Stimulated activated naive CD8-positive, alpha-beta T cell treated with anti-CD3 and anti-CD28 coated beads, Interleukin-15, Interleukin-2, amounts not matched to agents 100 ng/mL and 50 ng/mL, for 24 hours (primary cell): ENCODE measurements around the gene NXPH3.
"Not testable (repeated sequence)": the region's sequence is repeated elsewhere in the genome, so short reads cannot be mapped to it uniquely, and the experiment has no call there.

Experiments used
- H3K27ac Mint-ChIP-seq: one replicate; pipeline ENCODE4 v1.8.0; 2021; ENCODE audit warnings: mild to moderate bottlenecking, mixed read lengths
- H3K27me3 Mint-ChIP-seq: one replicate; pipeline ENCODE4 v1.8.0; 2021; ENCODE audit warnings: mixed read lengths
- H3K36me3 Mint-ChIP-seq: one replicate; pipeline ENCODE4 v1.8.0; 2021; ENCODE audit warnings: low read depth, mixed read lengths
- H3K4me1 Mint-ChIP-seq: one replicate; pipeline ENCODE4 v1.8.0; 2021; ENCODE audit warnings: low read depth, mixed read lengths
- H3K4me3 Mint-ChIP-seq: one replicate; pipeline ENCODE4 v1.8.0; 2021; ENCODE audit warnings: mild to moderate bottlenecking, mixed read lengths
- H3K9me3 Mint-ChIP-seq: one replicate; pipeline ENCODE4 v1.8.0; 2021; ENCODE audit warnings: mixed read lengths

The NXPH3 gene

DNA sequence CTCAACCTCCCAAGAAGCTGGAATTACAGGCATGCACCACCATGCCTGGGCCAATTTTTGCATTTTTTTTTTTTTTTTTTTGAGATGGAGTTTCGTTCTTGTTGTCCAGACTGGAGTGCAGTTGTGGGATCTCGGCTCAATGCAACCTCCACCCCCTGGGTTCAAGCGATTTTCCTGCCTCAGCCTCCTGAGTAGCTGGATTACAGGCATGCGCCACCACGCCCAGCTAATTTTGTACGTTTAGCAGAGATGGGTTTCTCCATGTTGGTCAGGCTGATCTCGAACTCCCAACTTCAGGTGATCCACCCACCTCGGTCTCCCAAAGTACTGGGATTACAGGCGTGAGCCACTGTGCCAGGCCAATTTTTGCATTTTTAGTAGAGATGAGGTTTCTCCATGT is 24.9 kb upstream of the NXPH3 start:
- not testable (repeated sequence) for H3K27me3 Mint-ChIP-seq, H3K36me3 Mint-ChIP-seq, H3K4me3 Mint-ChIP-seq, H3K9me3 Mint-ChIP-seq, H3K4me1 Mint-ChIP-seq, H3K27ac Mint-ChIP-seq

DNA sequence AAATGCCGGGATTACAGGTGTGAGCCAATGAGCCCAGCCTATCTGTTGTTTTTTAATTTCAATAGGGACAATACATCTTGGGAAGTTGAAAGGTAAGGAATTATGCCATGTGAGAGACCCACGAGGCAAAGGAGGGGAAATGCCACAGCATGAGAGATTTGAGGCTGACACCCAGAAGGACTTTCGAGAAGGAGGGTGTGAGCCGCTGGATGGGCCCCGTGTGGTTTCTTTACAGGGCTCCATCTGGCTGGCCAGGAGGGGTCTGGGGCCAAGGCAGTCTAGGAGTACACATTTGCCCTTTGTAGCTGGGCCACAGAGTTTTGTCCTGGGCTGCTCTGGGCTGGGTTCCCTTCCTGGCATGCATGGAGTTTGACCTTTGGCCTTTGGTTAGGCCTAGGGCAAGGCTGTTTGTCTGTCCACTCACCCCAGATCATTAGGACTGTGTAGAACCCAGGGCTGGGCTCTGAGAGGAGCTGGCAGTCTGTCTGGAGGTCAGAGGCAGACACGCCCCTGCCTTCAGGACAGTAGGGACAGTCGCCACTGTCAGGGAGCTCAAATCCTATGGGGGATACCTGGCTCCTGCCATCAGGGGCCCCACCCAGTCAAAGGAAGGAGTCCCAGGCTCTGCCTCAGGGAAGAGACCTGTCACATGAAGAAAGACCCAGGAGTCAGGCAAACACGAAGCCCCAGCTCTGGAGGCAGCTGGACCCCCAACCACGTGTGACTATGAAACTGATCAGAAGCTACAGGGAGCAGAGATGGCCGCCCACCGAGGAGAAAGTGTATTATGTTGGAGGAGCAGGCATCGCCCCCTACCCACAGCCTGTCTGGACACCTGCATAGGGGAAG is 24.2 kb upstream of the NXPH3 start:
- H3K36me3 Mint-ChIP-seq = no peaks in the 10 kb centered on the region
- peaks cover 3% of the 10 kb centered on the region for H3K4me1 Mint-ChIP-seq
- H3K9me3 Mint-ChIP-seq = no peaks in the 10 kb centered on the region
- no peaks in the 10 kb centered on the region for H3K27me3 Mint-ChIP-seq
- H3K27ac Mint-ChIP-seq = no peak overlapping the region
- no peak overlapping the region for H3K4me3 Mint-ChIP-seq

- Mint-ChIP-seq H3K9me3 (no peaks in the 10 kb centered on the region), H3K4me3 (no peak overlapping the region), H3K27ac (no peak overlapping the region), H3K4me1 (peaks cover 5% of the 10 kb centered on the region), H3K27me3 (peaks cover under 1% of the 10 kb centered on the region), H3K36me3 (no peaks in the 10 kb centered on the region)
Measured at GRCh38 chr17:49552070-49552751, 23.5 kb upstream of the NXPH3 start.

- H3K27ac Mint-ChIP-seq = peak overlapping the region; percentile 9
- H3K27me3 Mint-ChIP-seq = peaks cover 6% of the 10 kb centered on the region
- no peaks in the 10 kb centered on the region for H3K9me3 Mint-ChIP-seq
- H3K4me1 Mint-ChIP-seq = peaks cover 9% of the 10 kb centered on the region
- H3K4me3 Mint-ChIP-seq = no peak overlapping the region
- no peaks in the 10 kb centered on the region for H3K36me3 Mint-ChIP-seq
Measured at GRCh38 chr17:49553676-49554335, 21.9 kb upstream of the NXPH3 start.

DNA sequence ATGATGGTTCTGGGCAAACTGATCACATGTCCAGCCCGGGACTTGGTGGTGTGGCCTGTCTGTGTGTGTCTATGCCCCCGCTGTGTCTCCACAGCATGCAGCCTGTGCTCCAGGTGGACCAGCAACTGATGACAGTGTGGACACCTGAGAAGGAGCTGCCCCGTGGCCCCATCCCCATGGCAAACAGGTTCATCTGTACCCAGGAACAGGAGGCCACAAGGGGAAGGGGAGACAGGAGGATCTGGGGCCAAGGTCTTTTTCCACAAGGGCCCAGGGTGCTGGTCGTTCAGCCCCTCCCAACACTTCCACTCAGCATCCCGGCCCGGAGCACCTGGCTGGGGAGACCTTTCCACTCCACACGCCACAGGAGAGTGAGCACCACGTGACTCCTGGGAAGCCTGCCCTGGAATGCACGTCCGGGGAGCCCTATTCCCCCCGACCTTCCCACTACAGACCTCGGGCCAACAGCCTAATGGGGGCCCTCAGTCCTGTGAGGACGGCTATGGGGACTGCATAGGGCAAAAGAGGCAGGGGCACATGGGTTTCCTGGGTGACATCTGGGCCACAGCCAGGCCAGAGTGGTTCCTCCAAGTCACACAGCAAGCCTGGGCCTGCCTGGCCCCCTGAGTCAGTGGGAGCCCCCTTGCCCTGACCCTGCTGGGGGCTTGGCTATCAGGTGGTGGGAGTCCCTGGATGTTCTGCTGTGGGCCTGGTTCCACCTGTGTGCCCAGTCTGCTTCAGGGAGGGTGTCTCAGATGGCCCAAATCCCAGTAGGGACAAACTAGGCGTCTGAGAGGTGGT is 20.8 kb upstream of the NXPH3 start:
- Mint-ChIP-seq H3K9me3 (no peaks in the 10 kb centered on the region), H3K4me3 (no peak overlapping the region), H3K36me3 (no peaks in the 10 kb centered on the region), H3K4me1 (peaks cover 9% of the 10 kb centered on the region), H3K27me3 (peaks cover 10% of the 10 kb centered on the region), H3K27ac (no peak overlapping the region)

GRCh38 chr17:49555495-49556222 is 20.0 kb upstream of the NXPH3 start:
- Mint-ChIP-seq H3K27me3 (peaks cover 10% of the 10 kb centered on the region), H3K36me3 (no peaks in the 10 kb centered on the region), H3K9me3 (no peaks in the 10 kb centered on the region), H3K4me3 (no peak overlapping the region), H3K27ac (no peak overlapping the region), H3K4me1 (peaks cover 9% of the 10 kb centered on the region)

- peaks cover 9% of the 10 kb centered on the region for H3K4me1 Mint-ChIP-seq
- H3K27ac Mint-ChIP-seq = no peak overlapping the region
- H3K4me3 Mint-ChIP-seq = no peak overlapping the region
- H3K27me3 Mint-ChIP-seq = peaks cover 10% of the 10 kb centered on the region
- no peaks in the 10 kb centered on the region for H3K9me3 Mint-ChIP-seq
- H3K36me3 Mint-ChIP-seq = no peaks in the 10 kb centered on the region
Measured at GRCh38 chr17:49556223-49556943, 19.3 kb upstream of the NXPH3 start.

DNA sequence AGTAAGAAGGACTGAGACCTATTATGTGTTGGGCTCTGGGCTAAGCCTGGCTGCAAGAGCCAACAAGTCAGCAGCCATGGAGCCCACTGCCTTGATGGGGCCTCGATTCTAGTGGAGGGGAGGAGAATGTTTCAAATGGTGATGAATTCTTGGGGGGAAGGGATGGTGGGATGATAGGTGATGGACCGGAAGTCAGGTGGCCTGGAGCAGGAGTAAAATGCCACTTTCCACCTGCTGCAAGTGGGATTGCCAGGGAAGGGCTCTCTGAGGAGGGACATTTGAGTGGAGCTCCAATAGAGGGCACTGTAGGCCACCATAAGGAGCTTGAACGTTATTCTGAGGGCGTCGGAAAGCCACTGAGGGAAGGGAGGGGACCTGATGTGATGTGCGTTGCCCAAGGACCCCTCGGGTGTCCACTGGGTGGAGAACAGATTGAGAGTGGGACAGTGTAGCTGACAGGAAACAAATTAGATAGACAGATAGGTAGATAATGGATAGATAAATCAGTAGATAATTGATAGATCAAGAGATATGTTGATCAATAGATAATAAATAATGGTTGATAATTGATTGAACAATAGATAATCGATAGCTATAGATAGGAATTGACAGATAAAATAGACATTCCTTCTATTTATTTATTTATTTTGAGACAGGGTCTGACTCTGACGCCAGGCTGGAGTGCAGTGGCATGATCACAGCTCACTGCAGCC is 18.2 kb upstream of the NXPH3 start:
- H3K27me3 Mint-ChIP-seq = peaks cover 10% of the 10 kb centered on the region
- H3K36me3 Mint-ChIP-seq = no peaks in the 10 kb centered on the region
- no peak overlapping the region for H3K4me3 Mint-ChIP-seq
- peaks cover 9% of the 10 kb centered on the region for H3K4me1 Mint-ChIP-seq
- no peak overlapping the region for H3K27ac Mint-ChIP-seq
- H3K9me3 Mint-ChIP-seq = no peaks in the 10 kb centered on the region

- H3K27ac Mint-ChIP-seq = no peak overlapping the region
- H3K27me3 Mint-ChIP-seq = peaks cover 11% of the 10 kb centered on the region
- peaks cover 19% of the 10 kb centered on the region for H3K4me1 Mint-ChIP-seq
- no peaks in the 10 kb centered on the region for H3K9me3 Mint-ChIP-seq
- H3K4me3 Mint-ChIP-seq = no peak overlapping the region
- no peaks in the 10 kb centered on the region for H3K36me3 Mint-ChIP-seq
Measured at GRCh38 chr17:49564638-49565037, 11.0 kb upstream of the NXPH3 start.

- H3K27me3 Mint-ChIP-seq = peaks cover 15% of the 10 kb centered on the region
- H3K36me3 Mint-ChIP-seq = no peaks in the 10 kb centered on the region
- peaks cover 22% of the 10 kb centered on the region for H3K4me1 Mint-ChIP-seq
- H3K27ac Mint-ChIP-seq = peak overlapping the region; percentile 29
- H3K4me3 Mint-ChIP-seq = peak overlapping the region; percentile 42
- H3K9me3 Mint-ChIP-seq = no peaks in the 10 kb centered on the region
Measured at GRCh38 chr17:49565948-49566491, 9.7 kb upstream of the NXPH3 start.

DNA sequence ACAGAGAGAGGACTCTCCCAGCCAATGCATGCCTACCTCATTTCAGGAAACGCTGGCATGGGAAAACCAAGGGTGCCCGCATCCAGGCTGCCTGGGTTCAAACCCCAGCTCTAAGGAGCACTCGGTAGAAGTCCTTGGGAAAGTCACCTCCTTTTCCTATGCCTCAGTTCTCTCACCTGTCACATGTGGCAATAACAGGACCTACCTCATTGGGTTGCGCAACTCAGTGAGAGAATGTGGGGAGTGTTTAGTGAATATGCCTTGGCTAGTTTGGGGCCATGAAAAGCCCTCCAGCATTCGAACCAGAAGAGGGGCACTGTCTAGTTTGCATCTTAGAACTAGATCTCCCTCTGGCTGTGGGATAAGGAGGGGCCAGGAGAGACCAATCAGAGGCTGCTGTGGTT is 9.0 kb upstream of the NXPH3 start:
- Mint-ChIP-seq H3K27ac (no peak overlapping the region), H3K4me3 (no peak overlapping the region), H3K4me1 (peaks cover 29% of the 10 kb centered on the region), H3K27me3 (peaks cover 22% of the 10 kb centered on the region), H3K9me3 (no peaks in the 10 kb centered on the region), H3K36me3 (no peaks in the 10 kb centered on the region)

DNA sequence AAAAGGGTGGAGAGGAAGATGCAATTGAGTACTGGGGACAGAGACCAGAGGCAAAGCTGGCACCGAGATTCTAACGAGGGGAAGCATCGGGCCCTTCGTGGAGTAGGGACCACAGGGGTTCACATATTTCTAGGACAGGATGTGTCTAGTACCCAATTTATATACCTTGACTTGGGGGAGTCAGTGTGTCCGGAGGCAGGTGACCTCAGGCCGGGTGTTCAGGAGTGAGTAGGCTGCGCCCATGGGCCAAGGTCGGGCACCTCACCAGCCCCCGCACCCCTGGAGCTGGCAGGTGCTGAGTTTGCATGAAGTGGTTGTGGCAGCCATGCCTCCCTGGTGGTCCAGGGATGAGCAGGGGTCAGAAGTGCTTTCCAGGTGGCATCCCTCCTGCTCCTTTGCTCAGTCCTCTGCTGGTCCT is 8.6 kb upstream of the NXPH3 start:
- peaks cover 33% of the 10 kb centered on the region for H3K4me1 Mint-ChIP-seq
- H3K27me3 Mint-ChIP-seq = peaks cover 26% of the 10 kb centered on the region
- H3K9me3 Mint-ChIP-seq = no peaks in the 10 kb centered on the region
- H3K27ac Mint-ChIP-seq = no peak overlapping the region
- H3K4me3 Mint-ChIP-seq = no peak overlapping the region
- H3K36me3 Mint-ChIP-seq = no peaks in the 10 kb centered on the region
